Endothelial cell of umbilical vein (primary cell): ENCODE results near the gene GPR18. TPM values are rescaled to one million over a fixed set of nuclear protein-coding genes. Genes with fewer than 3 reads are reported as not detected.

ENCODE experiments used
- BruUV-seq: library from RNA; stranded (reverse); fragments of 400-500 nt; replicated peaks from 2 replicates; lab custom pipeline; 2021; lab: Mats Ljungman, UMichigan
- CTCF ChIA-PET: fragments of 300-600, 350-600 bp; sonication (Branson Sonifier 250); formaldehyde crosslinking; loops from one replicate; lab custom pipeline; 2021; ENCODE audit warnings: antibody characterized with exemption, inconsistent platforms; lab: Charles Lee
- POLR2A ChIA-PET: fragments of 300-600, 350-600 bp; sonication (Branson Sonifier 250); formaldehyde crosslinking; loops from one replicate; lab custom pipeline; 2021; ENCODE audit warnings: antibody characterized with exemption, inconsistent platforms; lab: Charles Lee
- DNase-seq: peaks from one replicate; pipeline ENCODE4 v3.0.0-alpha.2; 2011; ENCODE audit warnings: low read depth, low spot score
- FAIRE-seq: peaks from 2 replicates; lab custom pipeline; 2011; peaks lifted over from hg19 to GRCh38; lab: Jason Lieb, UNC
- H2AFZ ChIP-seq: 2 replicates; pipeline ENCODE4 v1.6.0; 2012; ENCODE audit warnings: low read depth, low read length, control low read depth, inconsistent platforms
- H3K27ac ChIP-seq: 2 replicates; pipeline ENCODE4 v1.5.1; 2011; ENCODE audit warnings: low read depth, mild to moderate bottlenecking, control low read depth, low read length, moderate library complexity; ENCODE audit not compliant: insufficient read depth
- H3K27me3 ChIP-seq, 2 experiments: 2 replicates each; pipeline versions ENCODE4 v1.6.0 to v1.6.1; 2011; ENCODE audit warnings: low read length in 2 of 2, mixed read lengths in 1 of 2; ENCODE audit not compliant: control insufficient read depth in 2 of 2, insufficient read depth in 2 of 2
- H3K36me3 ChIP-seq, 2 experiments: 2 replicates in 1 of 2; 3 replicates in 1 of 2; pipeline ENCODE4 v1.5.1; 2011; ENCODE audit warnings: low read length in 2 of 2, mild to moderate bottlenecking in 1 of 2, moderate library complexity in 1 of 2; ENCODE audit not compliant: control insufficient read depth in 2 of 2, insufficient read depth in 2 of 2; ENCODE audit errors: extremely low read depth in 1 of 2
- H3K4me1 ChIP-seq: 3 replicates; pipeline ENCODE4 v1.5.1; 2011; ENCODE audit warnings: mild to moderate bottlenecking, low read length; ENCODE audit not compliant: control insufficient read depth, insufficient read depth; ENCODE audit errors: extremely low read depth
- H3K4me2 ChIP-seq: 2 replicates; pipeline ENCODE4 v1.6.1; 2011; ENCODE audit warnings: low read length, control low read depth, mixed read lengths; ENCODE audit not compliant: insufficient read depth
- H3K4me3 ChIP-seq, 3 experiments: fragments of 200-600 bp in 1 of 3; sonication (generic), shearing (Covaris generic) in 1 of 3; replicated peaks in 1 of 3; 2 replicates each; pipeline ENCODE4 v1.5.1; 2011 to 2016; ENCODE audit warnings: control low read depth in 3 of 3, low read length in 3 of 3, mild to moderate bottlenecking in 2 of 3, inconsistent platforms in 1 of 3, low read depth in 1 of 3, moderate library complexity in 1 of 3; ENCODE audit not compliant: insufficient read depth in 1 of 3
- H3K79me2 ChIP-seq: 2 replicates; pipeline ENCODE4 v1.6.0; 2012; ENCODE audit warnings: low read length, inconsistent platforms; ENCODE audit not compliant: control insufficient read depth, insufficient read depth
- H3K9ac ChIP-seq: replicated peaks from 2 replicates; pipeline ENCODE3; 2011; ENCODE audit warnings: low read length, control low read depth; ENCODE audit not compliant: insufficient read depth; ENCODE audit errors: extremely low read depth
- H3K9me1 ChIP-seq: replicated peaks from 3 replicates; pipeline ENCODE4 v1.6.0; 2011; ENCODE audit warnings: mild to moderate bottlenecking, low read length; ENCODE audit not compliant: control insufficient read depth, insufficient read depth; ENCODE audit errors: extremely low read depth
- H3K9me3 ChIP-seq: replicated peaks from 2 replicates; pipeline ENCODE4 v1.5.1; 2012; ENCODE audit warnings: low read length, inconsistent platforms; ENCODE audit not compliant: control insufficient read depth, insufficient read depth
- H4K20me1 ChIP-seq: replicated peaks from 2 replicates; pipeline ENCODE3; 2011; ENCODE audit warnings: mild to moderate bottlenecking, low read length; ENCODE audit not compliant: control insufficient read depth, insufficient read depth; ENCODE audit errors: extremely low read depth
- EZH2 ChIP-seq: IDR thresholded peaks from 2 replicates; pipeline ENCODE4 v1.6.1; 2012; ENCODE audit warnings: borderline replicate concordance, low read depth, mild to moderate bottlenecking, moderate library complexity, low read length, inconsistent platforms; ENCODE audit not compliant: severe bottlenecking
- FOS ChIP-seq: IDR thresholded peaks from 2 replicates; pipeline ENCODE4 v1.6.1; 2011; ENCODE audit warnings: mild to moderate bottlenecking, low read length, moderate library complexity, borderline replicate concordance; ENCODE audit not compliant: insufficient read depth
- GATA2 ChIP-seq: IDR thresholded peaks from 2 replicates; pipeline ENCODE4 v1.7.0; 2011; ENCODE audit warnings: low read depth, mild to moderate bottlenecking, moderate library complexity, mixed read lengths, low read length; ENCODE audit not compliant: insufficient read length, insufficient read depth
- JUN ChIP-seq: IDR thresholded peaks from 2 replicates; pipeline ENCODE4 v1.6.1; 2011; ENCODE audit warnings: borderline replicate concordance, low read depth; ENCODE audit not compliant: insufficient read length, insufficient read depth
- MYC ChIP-seq: IDR thresholded peaks from one replicate; pipeline ENCODE4 v1.6.1; 2011; ENCODE audit warnings: mild to moderate bottlenecking, low read depth, low read length
- POLR2A ChIP-seq: IDR thresholded peaks from 2 replicates; pipeline ENCODE4 v1.6.1; 2012; ENCODE audit warnings: low read depth, mild to moderate bottlenecking, control low read depth, low read length
- POLR2AphosphoS5 ChIP-seq: IDR thresholded peaks from 2 replicates; pipeline ENCODE4 v1.6.1; 2012; ENCODE audit warnings: low read depth, mild to moderate bottlenecking, control low read depth, low read length, moderate library complexity; ENCODE audit not compliant: insufficient read depth
- dilution Hi-C: fragments of 300-500 bp; cut with MboI; formaldehyde crosslinking; loops from one replicate; pipeline ENCODE4 v1.15.0; 2019; ENCODE audit warnings: low sequenced_read_pairs; ENCODE audit not compliant: extremely low pct_ligation_motif_present
- intact Hi-C: fragments of 100-400 bp; cut with micrococcal nuclease; formaldehyde crosslinking; loops from one replicate; pipeline ENCODE4 v1.10.0; 2022
- polyA plus RNA-seq, 4 experiments: library from polyadenylated mRNA; depleted of rRNA in 3 of 4; stranded (reverse) in 3 of 4; unstranded in 1 of 4; fragments of >200 nt; gene quantifications; 2 replicates each; pipeline versions ENCODE4 v1.2.1 to v1.2.3, GENCODE V29; 2011 to 2012; ENCODE audit warnings: missing spikeins in 1 of 4
- total RNA-seq: library from RNA; stranded (reverse); gene quantifications from 2 replicates; pipeline ENCODE4 v1.2.3, GENCODE V29; 2021
- TF ChIP-seq, protein P1 (sequence below): IDR thresholded peaks from 2 replicates; pipeline ENCODE4 v1.6.1; 2011; ENCODE audit not compliant: insufficient read depth, insufficient read length
- TF ChIP-seq, protein P2 (sequence below), 2 donors: IDR thresholded peaks; 1 replicate in 1 of 2; 2 replicates in 1 of 2; pipeline ENCODE4 v1.5.1; 2011; ENCODE audit warnings: low read length in 2 of 2, mild to moderate bottlenecking in 2 of 2, moderate library complexity in 2 of 2, control low read depth in 1 of 2, inconsistent platforms in 1 of 2, low read depth in 1 of 2; ENCODE audit not compliant: insufficient read depth in 1 of 2; ENCODE audit errors: extremely low read depth in 1 of 2

Gene GPR18
- total and polyA plus RNA-seq, 2 donors (not counting 3 experiments of a cell fraction or from before 2014, with no cell fraction given): not detected

DNA sequence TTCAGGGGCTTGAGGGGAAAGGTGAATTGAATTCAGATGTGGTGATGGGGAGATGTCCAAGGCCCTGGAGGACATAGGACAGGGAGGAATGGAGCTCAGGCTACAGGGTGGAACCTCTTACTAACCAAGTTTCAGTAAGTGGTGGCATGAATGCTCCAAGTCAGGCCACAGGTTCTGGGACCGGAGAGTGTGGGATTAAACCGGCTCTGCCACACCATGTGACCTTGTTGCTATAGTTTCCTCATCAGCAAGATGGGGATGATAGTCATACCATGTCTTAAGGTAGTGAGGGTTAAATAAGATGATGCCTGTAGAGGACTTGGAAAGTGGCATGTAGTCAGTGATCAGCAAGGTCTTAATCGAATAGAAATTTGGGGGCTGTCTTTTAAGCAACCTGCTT lies 32.7 kb upstream of the GPR18 start:
- H3K27ac ChIP-seq: no peak overlapping the region
- BruUV-seq: no TSS peak
- intact Hi-C loops (no loop called here), dilution Hi-C loops (no loop called here)
- no peak overlapping the region for H2AFZ ChIP-seq
- H3K27me3 ChIP-seq: no peaks in the 10 kb centered on the region
- no peaks in the 10 kb centered on the region for H4K20me1 ChIP-seq
- H3K79me2 ChIP-seq: no peaks in the 10 kb centered on the region
- H3K4me2 ChIP-seq: no peak overlapping the region
- no peak overlapping the region for H3K9ac ChIP-seq
- FAIRE-seq (no peak), DNase-seq (no peak)
- H3K9me1 ChIP-seq: no peaks in the 10 kb centered on the region
- CTCF ChIA-PET: no interaction called here
- no peak for TF ChIP-seq POLR2A
- no peak for TF ChIP-seq FOS
- no peak for TF ChIP-seq POLR2AphosphoS5
- TF ChIP-seq, protein P1, sequence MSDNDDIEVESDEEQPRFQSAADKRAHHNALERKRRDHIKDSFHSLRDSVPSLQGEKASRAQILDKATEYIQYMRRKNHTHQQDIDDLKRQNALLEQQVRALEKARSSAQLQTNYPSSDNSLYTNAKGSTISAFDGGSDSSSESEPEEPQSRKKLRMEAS: no peak
- TF ChIP-seq JUN: no peak
- H3K4me3 ChIP-seq: no peak overlapping the region
- no peaks in the 10 kb centered on the region for H3K9me3 ChIP-seq
- H3K36me3 ChIP-seq: no peaks in the 10 kb centered on the region
- H3K4me1 ChIP-seq: no peaks in the 10 kb centered on the region
- POLR2A ChIA-PET: no interaction called here

DNA sequence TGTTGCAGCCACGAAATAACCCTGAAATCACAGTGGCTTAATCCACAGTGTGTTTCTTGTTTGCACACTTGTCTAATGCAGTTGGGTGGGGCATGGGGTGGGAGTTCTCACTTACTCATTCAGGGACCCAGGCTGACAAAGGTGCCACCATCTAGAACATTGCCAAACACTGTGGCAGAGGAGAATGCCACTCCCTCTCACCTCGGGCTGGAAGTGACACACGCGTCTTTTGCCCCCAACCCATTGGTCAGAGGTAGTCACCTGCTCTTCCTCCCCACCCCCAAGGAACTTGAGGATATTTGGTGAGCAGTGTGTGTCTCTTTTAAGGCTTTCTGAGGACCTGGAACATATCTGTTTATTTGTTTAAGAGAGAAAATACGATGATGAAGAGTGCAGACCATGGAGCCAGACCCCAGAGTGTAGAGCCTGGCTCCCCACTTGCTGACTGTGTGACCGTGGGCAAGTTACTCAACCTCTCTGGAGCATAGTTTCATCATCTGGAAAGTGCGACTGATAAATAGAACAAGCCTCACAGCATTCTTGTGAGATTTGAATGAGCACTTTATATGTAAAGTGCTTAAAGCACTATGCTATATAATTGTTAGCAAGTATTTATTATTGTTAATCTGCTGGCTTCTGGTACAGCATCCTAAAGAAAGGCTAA lies 31.6 kb upstream of the GPR18 start:
- Histone ChIP-seq H3K4me1 (no peaks in the 10 kb centered on the region), H2AFZ (no peak overlapping the region), H3K9ac (no peak overlapping the region), H3K4me3 (no peak overlapping the region), H3K27me3 (no peaks in the 10 kb centered on the region), H3K36me3 (no peaks in the 10 kb centered on the region), H4K20me1 (no peaks in the 10 kb centered on the region), H3K79me2 (no peaks in the 10 kb centered on the region), H3K4me2 (no peak overlapping the region), H3K27ac (no peak overlapping the region), H3K9me3 (no peaks in the 10 kb centered on the region), H3K9me1 (no peaks in the 10 kb centered on the region)
- dilution Hi-C loops: no loop called here
- intact Hi-C loops: no loop called here
- no TSS peak for BruUV-seq
- TF ChIP-seq JUN (no peak), EZH2 (no peak), POLR2AphosphoS5 (no peak), GATA2 (no peak), MYC (no peak), FOS (no peak), POLR2A (no peak)
- TF ChIP-seq, protein P2, sequence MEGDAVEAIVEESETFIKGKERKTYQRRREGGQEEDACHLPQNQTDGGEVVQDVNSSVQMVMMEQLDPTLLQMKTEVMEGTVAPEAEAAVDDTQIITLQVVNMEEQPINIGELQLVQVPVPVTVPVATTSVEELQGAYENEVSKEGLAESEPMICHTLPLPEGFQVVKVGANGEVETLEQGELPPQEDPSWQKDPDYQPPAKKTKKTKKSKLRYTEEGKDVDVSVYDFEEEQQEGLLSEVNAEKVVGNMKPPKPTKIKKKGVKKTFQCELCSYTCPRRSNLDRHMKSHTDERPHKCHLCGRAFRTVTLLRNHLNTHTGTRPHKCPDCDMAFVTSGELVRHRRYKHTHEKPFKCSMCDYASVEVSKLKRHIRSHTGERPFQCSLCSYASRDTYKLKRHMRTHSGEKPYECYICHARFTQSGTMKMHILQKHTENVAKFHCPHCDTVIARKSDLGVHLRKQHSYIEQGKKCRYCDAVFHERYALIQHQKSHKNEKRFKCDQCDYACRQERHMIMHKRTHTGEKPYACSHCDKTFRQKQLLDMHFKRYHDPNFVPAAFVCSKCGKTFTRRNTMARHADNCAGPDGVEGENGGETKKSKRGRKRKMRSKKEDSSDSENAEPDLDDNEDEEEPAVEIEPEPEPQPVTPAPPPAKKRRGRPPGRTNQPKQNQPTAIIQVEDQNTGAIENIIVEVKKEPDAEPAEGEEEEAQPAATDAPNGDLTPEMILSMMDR (IDR thresholded peaks at IDR 0.05; ENCODE audit: extremely low read depth in 1 of 2, insufficient read depth in 1 of 2, low read depth in 1 of 2, low read length in 2 of 2): no peak
- TF ChIP-seq, protein P1: no peak
- no peak for DNase-seq
- no peak for FAIRE-seq
- CTCF ChIA-PET: no interaction called here
- POLR2A ChIA-PET: no interaction called here
